Measurements from ENCODE around the gene PRR19. TPM values are rescaled to one million over a fixed set of nuclear protein-coding genes. Genes with fewer than 3 reads are reported as not detected.

Gene PRR19
- polyA plus RNA-seq, 3 donors = 0.35 to 0.51 (median 0.38) TPM

DNA sequence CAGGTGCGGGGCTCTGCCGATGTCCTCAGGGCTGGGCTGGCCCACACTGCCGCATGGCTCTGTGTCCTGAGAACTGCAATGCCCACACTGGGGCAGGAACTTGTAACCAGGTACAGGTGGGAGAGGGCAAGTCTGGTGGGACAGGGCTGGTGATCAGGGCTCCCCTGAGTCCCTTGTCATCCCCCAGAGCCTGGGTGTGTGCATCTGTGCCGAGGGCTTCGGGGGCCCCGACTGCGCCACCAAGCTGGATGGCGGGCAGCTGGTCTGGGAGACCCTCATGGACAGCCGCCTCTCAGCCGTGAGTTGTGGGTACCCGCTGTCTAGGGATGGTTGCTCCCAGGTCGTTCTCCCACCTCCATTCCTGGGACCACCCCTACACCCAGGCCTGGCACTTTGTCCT, 54.0 kb downstream of the PRR19 start:
- Mint-ChIP-seq H3K4me3 (no peak overlapping the region), H3K27ac (no peak overlapping the region), H3K4me1 (no peaks in the 10 kb centered on the region), H3K27me3 (ENCODE audit: low read depth in 3 of 3) (peaks cover 0 to 4% (median 0%) of the 10 kb centered on the region in 3 donors), H3K9me3 (no peaks in the 10 kb centered on the region), H3K36me3 (peaks cover 4 to 18% of the 10 kb centered on the region in 2 donors)
- Histone ChIP-seq H3K9me3 (replicated peaks in 1 of 2; ENCODE audit: control insufficient read depth in 1 of 2, insufficient read depth in 1 of 2, low read length in 2 of 2) (no peaks in the 10 kb centered on the region), H3K4me2 (replicated peaks; ENCODE audit: extremely low read depth, low read length, poor library complexity, severe bottlenecking) (no peak overlapping the region), H3K4me1 (ENCODE audit: control insufficient read depth in 1 of 2, insufficient read depth in 2 of 2, low read length in 2 of 2) (no peaks in the 10 kb centered on the region), H4K20me1 (ENCODE audit: insufficient read depth, low read length) (no peaks in the 10 kb centered on the region), H3K4me3 (replicated peaks in 1 of 3; ENCODE audit: low read depth in 2 of 3, low read length in 3 of 3) (no peak overlapping the region), H3K79me2 (ENCODE audit: insufficient read depth, low read length) (no peaks in the 10 kb centered on the region), H2AFZ (ENCODE audit: insufficient read depth, low read depth, low read length, poor library complexity, severe bottlenecking) (no peak overlapping the region), H3K27ac (ENCODE audit: low read depth in 1 of 2, low read length in 2 of 2) (no peak overlapping the region), H3K36me3 (replicated peaks in 1 of 2; ENCODE audit: control insufficient read depth in 1 of 2, insufficient read depth in 2 of 2, low read length in 2 of 2) (peaks cover 9 to 14% of the 10 kb centered on the region in 2 donors), H3K27me3 (ENCODE audit: control insufficient read depth in 2 of 2, insufficient read depth in 2 of 2, low read length in 2 of 2) (no peaks in the 10 kb centered on the region), H3K9ac (ENCODE audit: insufficient read depth, low read length, poor library complexity, severe bottlenecking) (no peak overlapping the region)
- intact Hi-C loops (cut with micrococcal nuclease) = no loop called here
- WGBS (ENCODE audit: insufficient coverage) = 99% methylated on average over 6 of the region's 12 CpGs
- TF ChIP-seq, protein P1, sequence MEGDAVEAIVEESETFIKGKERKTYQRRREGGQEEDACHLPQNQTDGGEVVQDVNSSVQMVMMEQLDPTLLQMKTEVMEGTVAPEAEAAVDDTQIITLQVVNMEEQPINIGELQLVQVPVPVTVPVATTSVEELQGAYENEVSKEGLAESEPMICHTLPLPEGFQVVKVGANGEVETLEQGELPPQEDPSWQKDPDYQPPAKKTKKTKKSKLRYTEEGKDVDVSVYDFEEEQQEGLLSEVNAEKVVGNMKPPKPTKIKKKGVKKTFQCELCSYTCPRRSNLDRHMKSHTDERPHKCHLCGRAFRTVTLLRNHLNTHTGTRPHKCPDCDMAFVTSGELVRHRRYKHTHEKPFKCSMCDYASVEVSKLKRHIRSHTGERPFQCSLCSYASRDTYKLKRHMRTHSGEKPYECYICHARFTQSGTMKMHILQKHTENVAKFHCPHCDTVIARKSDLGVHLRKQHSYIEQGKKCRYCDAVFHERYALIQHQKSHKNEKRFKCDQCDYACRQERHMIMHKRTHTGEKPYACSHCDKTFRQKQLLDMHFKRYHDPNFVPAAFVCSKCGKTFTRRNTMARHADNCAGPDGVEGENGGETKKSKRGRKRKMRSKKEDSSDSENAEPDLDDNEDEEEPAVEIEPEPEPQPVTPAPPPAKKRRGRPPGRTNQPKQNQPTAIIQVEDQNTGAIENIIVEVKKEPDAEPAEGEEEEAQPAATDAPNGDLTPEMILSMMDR (IDR thresholded peaks at IDR 0.05) = no peak
- DNase-seq = no peak

DNA sequence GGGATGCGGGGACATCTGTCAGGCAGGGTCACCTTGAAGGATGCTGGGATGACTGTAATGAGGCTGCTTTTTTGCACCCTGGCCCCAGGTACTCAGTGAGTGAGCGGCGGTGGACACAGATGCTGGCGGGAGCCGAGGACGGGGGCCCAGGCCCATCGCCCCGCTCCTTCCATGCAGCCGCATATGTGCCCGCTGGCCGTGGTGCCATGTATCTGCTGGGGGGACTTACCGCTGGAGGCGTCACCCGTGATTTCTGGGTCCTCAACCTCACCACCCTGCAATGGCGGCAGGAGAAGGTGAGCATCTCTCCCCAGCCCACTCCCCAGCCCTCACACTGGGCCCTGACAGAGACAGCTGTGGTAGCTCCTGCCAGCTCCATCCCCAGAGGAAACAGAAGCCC, 54.8 kb downstream of the PRR19 start:
- Histone ChIP-seq H3K4me3 (replicated peaks in 1 of 3; ENCODE audit: low read depth in 2 of 3, low read length in 3 of 3) (no peak overlapping the region), H3K36me3 (replicated peaks in 1 of 2; ENCODE audit: control insufficient read depth in 1 of 2, insufficient read depth in 2 of 2, low read length in 2 of 2) (peaks cover 9 to 14% of the 10 kb centered on the region in 2 donors), H3K27me3 (ENCODE audit: control insufficient read depth in 2 of 2, insufficient read depth in 2 of 2, low read length in 2 of 2) (no peaks in the 10 kb centered on the region), H2AFZ (ENCODE audit: insufficient read depth, low read depth, low read length, poor library complexity, severe bottlenecking) (no peak overlapping the region), H3K27ac (ENCODE audit: low read depth in 1 of 2, low read length in 2 of 2) (no peak overlapping the region), H3K4me2 (replicated peaks; ENCODE audit: extremely low read depth, low read length, poor library complexity, severe bottlenecking) (no peak overlapping the region), H3K9ac (ENCODE audit: insufficient read depth, low read length, poor library complexity, severe bottlenecking) (no peak overlapping the region), H3K79me2 (ENCODE audit: insufficient read depth, low read length) (no peaks in the 10 kb centered on the region), H3K9me3 (replicated peaks in 1 of 2; ENCODE audit: control insufficient read depth in 1 of 2, insufficient read depth in 1 of 2, low read length in 2 of 2) (no peaks in the 10 kb centered on the region), H4K20me1 (ENCODE audit: insufficient read depth, low read length) (no peaks in the 10 kb centered on the region), H3K4me1 (ENCODE audit: control insufficient read depth in 1 of 2, insufficient read depth in 2 of 2, low read length in 2 of 2) (no peaks in the 10 kb centered on the region)
- no peak overlapping the region for H3K27ac Mint-ChIP-seq
- no peak overlapping the region for H3K4me3 Mint-ChIP-seq
- WGBS (ENCODE audit: insufficient coverage) = 100% methylated on average over 15 of the region's 15 CpGs
- no peak for DNase-seq
- H3K9me3 Mint-ChIP-seq = no peaks in the 10 kb centered on the region
- peaks cover 6 to 19% of the 10 kb centered on the region in 2 donors for H3K36me3 Mint-ChIP-seq
- H3K27me3 Mint-ChIP-seq (ENCODE audit: low read depth in 3 of 3) = peaks cover 0 to 4% (median 0%) of the 10 kb centered on the region in 3 donors
- TF ChIP-seq, protein P1 (IDR thresholded peaks at IDR 0.05) = no peak
- no peaks in the 10 kb centered on the region for H3K4me1 Mint-ChIP-seq
- intact Hi-C loops (cut with micrococcal nuclease) = no loop called here
